Embryonic facial prominence (tissue), 1 donor: Measurements from ENCODE around the gene GTF3C2.
"Not testable (repeated sequence)": the region's sequence is repeated elsewhere in the genome, so short reads cannot be mapped to it uniquely, and the experiment has no call there.

Source experiments
- DNase-seq: peaks from one replicate; pipeline ENCODE4 v3.0.0-alpha.2; 2016; ENCODE audit errors: extremely low spot score

GTF3C2 gene

DNA sequence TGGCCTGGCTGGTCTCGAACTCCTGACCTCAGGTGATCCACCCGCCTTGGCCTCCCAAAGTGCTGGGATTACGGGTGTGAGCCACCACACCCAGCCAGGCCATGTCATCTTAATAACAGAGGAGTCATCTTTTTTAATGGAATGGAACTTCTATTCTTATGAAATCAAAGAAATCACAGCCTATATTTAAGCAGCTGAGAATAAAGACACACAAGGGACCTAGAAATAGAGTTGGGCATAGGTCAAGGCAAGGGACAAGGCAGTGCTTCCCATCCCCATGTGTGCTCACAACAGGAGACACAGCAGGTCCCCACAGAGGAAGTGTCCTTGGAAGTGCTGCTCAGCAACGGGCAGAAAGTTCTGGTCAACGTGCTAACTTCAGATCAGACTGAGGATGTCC is 17.0 kb upstream of the GTF3C2 start:
- no peak for DNase-seq

DNA sequence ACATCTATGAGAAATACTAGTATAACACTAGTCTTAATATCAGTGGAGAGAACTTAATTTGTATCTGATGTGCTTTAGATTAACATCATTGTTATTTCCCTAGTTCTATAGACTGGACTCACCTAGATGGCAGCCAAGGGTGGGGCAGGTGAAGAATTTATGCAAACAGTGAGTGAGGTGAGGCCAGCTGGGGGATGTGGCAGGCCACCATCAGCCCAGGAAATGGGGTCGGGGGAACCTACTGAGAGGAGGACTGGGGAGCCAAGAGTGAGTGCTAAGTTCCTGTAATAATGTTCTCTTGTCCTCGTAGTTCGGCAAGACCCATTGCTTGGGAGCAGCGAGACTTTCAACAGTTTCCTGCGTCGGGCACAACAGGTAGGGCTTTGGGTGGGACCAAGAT is 16.4 kb upstream of the GTF3C2 start:
- DNase-seq = no peak

DNA sequence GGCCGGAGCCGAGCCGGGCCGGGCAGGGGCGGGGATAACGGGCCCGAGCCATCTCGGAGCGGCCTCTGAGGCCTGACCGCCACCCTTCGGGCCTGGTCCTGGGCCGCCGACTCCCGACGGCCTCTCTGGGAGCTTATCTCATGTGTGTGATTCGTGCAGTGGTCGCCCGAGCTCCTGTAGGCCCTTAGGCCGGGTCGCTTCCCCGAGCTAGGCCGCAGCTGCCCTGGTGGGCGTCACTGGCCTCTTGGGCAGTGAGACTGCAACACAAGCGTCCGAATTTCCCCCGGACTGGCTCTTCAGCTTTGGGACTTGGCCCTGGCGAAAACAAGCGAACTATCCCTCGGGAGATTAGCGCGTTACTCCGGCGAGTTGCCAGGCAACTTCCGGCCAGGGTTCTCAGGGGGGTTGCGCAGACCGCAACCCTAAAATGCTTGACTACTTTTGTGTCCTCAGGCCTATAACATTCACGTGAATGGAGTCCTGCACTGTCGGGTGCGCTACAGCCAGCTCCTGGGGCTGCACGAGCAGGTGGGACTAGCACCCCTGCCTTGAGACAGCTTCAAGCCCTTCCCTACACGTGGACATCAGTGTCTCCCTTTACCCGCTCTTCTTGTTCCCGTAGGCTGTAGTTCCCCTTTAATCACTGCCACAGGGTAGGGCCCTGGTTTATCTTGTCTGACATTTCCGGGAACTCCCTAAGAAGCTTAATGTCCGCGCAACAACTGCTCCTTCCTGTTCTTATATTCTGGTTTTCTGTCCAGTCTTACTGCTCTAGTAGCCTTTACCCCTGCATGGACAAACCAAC is 14.5 kb upstream of the GTF3C2 start:
- no peak for DNase-seq

DNA sequence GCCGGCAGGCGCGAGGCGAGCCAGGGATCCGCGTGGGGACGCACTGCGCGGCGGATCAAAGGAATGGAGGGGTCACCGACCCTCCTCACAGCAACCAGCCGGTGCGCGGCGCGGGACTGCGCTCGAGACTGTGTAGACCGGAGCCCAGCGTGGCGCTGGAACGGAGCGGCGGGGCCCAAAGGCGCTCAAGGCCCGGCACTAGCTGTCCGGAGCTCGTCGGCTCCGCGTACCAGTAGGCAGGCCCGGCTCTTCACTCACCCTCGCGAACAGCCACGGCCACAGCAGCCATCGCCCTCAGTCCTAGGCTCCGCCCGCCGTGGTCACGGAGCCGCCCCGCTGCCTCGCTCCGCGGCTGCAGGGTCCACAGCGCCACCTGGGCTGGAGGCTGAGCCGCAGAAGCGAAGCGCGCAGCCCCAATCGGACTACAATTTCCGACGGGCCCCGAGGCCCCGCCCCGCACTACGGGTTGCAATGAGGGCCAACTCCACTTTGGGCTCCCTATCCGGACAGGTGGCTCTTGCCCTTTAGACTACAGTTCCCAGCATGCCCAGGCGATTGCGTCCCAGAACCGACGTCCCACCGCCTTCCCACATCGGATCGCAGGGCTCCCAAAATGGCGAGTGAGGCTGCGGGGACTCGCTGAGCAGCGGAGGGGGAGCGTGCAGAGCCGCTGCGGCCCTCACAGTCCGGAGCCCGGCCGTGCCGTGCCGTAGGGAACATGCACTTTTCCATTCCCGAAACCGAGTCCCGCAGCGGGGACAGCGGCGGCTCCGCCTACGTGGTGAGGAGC is 13.7 kb upstream of the GTF3C2 start, which contains the start of the genes EIF2B4 and SNX17:
Gene EIF2B4 (minus strand): TSS at position 313 of the 790 bp plus-strand sequence. CDS start 24 bp downstream, at position 289.
Gene SNX17 (plus strand): TSS at position 591 of the 790 bp plus-strand sequence. CDS start 128 bp downstream, at position 719.
- DNase-seq = peak; percentile 99

DNA sequence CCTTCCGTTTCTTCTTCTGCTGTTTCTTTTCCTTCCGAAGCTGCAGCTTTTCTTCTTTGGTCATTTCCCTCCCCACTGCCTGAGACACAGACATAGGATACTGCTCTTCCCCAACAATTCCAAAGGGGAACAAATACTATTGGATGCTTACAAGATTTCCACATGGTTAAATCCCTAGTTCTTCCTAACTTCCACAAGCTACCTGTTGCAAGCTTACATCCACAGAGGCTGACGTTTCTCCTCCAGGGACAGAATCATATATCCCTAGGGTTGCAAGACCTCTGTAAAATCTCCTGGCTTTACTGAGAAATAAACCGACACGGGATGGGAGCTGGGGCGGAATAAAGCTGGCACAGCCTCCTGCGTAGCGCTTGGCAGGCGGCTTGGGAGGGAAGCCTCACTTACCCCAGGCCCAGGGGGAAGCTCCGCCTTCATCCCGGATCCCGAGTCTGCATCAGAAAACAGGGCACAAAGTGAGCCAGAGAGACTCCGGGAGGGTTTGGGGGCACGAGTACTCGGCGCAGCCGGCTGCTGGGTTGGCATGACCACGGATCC is 13.0 kb upstream of the GTF3C2 start:
- DNase-seq = no peak

DNA sequence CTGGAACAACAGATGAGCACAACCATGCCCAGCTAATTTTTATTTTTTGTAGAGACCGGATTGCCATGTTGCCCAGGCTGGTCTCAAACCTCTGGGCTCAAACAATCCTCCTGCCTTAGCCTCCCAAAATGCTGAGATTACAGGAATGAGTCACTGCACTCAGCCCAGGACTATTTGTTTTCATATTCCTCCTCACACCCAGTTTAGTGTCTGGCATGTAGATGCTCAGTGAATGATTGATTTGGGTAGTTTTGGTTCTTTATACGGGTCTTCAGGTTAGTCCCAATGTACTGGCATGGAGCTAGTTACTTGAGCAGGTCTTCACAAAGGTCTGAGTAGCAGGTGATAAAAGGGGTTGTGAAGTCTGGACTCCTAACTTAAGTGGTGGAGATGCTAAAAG is 7.4 kb upstream of the GTF3C2 start:
- DNase-seq = no peak

DNA sequence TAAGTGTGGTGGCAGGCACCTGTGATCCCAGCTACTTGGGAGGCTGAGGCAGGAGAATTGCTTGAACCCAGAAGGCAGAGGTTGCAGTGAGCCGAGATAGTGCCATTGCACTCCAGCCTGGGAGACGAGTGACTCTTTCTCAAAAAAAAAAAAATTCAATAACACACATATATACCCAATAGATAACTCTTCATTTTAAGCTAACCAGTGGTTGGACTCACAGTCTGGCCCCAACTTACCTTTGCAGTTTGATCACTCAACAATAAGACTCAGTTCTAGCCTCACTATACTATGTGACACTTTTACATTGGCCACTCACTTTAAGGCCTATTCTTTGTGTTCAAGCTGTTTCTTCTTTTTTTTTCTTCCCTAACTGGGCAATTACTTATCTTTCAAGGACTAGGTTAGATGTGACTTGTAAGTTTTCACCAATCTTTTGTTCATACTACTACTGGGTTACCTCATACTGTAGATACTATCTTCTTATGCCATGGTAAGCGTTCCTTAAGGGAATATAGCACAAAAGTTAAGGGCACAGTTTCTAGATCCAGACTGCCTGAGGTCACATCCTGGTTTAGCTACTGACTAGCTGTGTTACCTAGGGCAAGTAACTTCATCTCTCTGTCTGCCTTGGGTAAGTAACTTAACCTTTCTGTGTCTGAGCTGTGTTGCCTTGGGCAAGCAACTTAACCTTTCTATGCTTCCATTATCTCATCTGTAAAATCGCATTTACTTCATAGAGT is 6.3 kb upstream of the GTF3C2 start:
- no peak for DNase-seq

DNA sequence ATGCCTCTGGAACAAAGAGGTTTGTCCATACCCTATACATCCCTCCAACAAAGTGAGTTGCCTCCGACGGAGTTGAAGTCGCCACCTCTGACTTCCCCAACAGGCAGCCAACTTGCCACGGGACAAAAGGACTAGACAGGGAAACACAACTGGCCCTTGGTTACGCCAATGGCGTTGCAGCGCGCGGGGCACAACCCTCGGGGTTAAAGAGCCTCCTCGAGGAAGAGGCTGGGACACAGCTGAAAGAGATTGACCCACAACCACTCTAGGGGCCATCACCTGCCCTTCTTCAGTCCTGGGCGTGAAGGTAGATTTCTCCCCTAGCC is 545 bp downstream of the GTF3C2 start:
- no peak for DNase-seq

DNA sequence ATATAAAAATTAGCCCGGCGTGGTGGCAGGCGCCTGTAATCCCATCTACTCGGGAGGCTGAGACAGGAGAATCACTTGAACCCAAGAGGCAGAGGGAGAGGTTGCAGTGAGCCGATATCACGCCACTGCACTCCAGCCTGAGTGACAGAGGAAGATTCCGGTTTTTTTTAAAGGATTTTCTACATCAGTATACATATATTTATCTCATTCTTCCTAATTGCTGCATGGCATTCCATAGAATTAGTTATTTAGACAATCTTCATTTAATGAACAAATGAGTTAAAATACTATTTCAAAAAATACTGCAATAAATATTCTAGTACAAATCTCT is 2.0 kb downstream of the GTF3C2 start:
- DNase-seq = no peak

DNA sequence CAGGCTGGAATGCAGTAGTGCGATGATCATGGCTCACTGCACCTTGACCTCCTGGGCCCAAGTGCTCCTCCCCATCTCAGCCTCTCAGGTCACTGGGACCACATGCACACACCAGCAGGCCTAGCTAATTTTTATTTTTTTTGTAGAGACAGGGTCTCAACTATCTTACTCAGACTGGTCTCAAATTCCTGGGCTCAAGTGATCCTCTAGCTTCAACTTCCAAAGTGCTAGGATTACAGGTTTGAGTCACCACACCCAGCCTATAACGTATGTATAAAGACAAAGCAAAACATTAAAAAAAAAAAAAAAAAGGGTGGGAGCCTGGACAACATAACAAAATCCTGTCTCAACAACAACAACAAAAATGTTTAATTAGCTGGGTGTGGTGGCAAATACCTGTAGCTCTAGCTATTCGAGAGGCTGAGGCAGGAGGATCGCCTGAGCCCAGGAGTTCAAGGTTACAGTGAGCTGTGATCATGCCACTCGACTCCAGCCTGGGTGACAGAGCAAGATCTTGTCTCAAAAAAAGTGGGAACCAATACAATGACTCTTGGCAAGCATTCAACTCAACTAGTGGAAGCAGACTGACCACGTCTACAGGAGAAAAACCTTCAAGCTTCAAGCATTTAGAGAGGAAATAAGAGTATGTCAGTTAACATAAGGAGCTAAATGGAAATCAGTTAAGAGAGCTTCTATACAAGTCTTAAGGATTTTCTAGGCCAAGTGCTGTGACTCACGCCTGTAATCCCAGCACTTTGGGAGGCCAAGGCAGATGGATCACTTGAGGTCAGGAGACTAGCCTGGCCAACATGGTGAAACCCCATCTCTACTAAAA is 2.6 kb downstream of the GTF3C2 start:
- DNase-seq = no peak

DNA sequence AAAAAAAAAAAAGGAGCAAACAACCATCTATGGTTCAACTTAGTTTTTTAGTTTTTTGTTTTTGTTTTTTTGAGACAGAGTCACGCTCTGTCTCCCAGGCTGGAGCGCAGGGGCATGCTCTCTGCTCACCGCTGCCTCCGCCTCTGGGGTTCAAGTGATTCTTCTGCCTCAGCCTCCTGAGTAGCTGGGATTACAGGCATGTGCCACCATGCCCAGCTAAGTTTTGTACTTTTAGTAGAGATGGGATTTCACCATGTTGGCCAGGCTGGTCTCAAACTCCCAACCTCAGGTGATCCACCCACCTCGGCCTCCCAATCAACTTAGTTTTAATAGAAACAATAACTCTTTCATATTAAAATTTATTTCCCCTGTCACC is 3.2 kb downstream of the GTF3C2 start:
- DNase-seq = not testable (repeated sequence)

DNA sequence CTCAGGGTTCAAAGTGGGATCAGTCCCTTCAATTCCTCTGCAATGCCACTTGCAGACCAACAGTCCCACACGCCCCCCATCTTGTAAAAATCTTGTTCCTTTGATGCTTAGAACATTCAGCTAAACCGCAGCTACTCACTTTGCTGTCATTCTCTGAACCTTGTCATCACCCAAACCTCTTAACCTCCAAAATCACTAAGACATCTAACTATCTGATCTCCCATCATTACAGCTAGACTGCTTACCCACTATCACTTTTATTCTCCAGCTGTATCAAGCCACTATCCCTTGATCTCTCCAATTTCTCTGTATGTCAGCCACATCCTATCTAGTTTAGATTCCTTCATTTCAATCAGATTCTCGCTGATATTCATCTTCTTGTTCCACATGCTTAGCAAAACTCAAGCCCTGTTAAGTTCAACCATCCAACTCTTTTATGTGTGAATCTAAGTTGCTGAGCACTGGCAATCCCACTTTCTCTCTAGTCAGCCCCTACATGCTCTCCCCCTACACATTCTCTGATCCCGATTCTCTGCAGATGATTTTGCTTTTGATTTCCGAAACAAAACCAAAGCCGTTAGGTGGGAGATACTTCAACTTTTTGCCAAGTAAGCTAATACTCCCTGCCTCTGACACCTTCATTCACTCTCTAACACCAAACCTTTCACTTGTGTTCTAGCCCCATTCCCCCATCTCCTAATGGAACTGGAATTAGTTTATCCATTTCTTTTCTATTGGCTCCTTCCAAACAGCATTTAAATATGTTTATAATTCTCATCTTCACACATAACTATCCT is 4.6 kb downstream of the GTF3C2 start:
- no peak for DNase-seq

DNA sequence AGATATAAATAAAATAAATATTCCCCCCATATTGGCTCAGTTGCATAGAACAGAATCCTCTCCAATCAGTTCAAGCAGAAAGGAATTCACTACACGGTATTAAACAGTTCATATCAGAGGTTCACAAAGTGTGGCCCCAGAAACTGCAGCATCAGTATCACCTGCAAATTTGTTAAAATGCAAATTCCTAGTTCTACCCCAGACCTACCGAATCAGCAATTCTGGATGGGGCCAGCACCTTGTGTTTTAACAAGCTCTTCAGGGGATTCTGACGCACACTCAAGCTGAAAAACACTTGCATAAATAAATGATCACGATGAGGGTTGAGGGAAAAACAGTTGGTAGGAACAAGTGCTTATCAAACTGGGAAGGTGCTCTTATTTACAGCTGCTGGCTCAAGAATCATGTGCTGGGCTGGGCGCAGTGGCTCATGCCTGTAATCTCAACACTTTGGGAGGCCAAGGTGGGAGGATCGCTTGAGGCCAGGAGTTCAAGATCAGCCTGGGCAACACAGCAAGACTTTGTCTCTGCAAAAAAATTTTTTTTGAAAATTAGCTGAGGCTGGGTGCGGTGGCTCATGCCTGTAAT is 6.4 kb downstream of the GTF3C2 start:
- DNase-seq = no peak

DNA sequence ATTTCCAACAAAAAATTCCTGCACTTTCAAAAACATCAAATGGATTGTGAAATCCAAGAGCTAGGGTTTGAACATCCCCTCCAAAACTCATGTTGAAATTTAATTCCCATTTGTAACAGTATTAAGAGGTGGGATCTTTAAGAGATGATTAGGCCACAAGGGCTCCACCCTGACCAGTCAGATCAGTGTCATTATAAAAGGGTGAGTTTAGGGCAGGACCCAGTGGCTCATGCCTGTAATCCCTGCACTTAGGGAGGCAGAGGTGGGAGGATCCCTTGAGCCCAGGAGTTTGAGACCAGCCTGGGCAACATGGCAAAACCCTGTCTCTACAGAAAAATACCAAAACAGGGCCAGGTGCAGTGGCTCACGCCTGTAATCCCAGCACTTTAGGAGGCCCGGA is 8.9 kb downstream of the GTF3C2 start:
- DNase-seq = no peak

DNA sequence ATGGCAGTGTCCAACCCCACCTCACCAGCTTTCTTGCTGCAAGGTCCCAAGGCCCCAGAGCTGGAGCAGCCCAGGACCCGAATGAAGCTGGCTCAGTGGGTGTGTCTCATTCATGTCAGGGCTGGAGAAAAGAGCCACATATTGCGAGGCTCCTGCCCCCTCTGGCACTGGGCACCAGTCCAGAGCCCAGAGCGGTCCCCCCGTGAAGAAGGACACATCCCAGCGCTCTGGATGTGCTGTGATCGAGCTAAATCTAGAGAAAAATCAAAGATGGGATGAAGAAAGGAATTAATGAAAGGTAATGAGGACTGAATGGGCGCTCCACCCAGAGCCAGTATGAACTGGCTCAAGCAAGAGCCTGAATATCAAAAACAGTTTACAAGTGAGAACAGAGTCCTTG is 20.4 kb downstream of the GTF3C2 start:
- DNase-seq = no peak

DNA sequence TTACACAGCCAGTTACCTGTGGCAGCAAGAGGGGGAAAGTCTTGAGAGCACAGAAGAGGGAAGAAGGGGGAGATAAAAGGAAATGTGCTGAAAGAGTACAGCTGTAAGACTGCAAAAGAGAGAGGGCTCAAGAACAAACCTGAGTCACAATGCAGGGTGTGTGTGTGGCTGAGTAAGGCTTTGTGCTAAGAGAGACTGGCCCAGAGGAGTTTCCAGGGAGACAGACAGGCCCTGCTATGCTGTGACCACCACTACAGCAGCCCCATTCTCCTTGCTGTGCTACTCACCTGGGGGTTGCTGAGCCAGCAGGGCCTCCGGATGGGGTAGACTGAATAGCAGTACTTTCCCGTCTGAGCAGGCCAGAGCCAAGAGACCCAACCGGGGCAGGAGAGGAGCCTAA is 21.3 kb downstream of the GTF3C2 start:
- DNase-seq = no peak

DNA sequence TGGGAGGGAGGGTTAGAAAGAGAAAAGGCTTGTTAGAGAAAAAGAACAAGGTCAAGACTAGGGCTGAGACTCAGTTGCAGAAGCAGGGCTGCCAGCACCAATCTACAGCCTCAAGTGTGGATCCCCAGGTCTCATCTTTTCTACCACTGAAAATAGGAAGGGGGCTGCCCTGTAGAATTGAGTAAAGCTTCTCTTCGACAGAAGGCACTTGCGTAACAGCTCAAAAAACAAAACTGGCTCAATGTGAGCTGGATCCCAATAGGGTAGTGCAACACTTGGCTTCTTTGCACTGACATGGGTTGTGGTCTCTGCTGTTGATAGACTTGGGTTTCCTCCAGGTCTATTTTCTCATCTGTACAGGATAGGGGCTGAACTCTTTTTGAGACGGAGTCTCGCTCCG is 31.8 kb downstream of the GTF3C2 start:
- DNase-seq = no peak

DNA sequence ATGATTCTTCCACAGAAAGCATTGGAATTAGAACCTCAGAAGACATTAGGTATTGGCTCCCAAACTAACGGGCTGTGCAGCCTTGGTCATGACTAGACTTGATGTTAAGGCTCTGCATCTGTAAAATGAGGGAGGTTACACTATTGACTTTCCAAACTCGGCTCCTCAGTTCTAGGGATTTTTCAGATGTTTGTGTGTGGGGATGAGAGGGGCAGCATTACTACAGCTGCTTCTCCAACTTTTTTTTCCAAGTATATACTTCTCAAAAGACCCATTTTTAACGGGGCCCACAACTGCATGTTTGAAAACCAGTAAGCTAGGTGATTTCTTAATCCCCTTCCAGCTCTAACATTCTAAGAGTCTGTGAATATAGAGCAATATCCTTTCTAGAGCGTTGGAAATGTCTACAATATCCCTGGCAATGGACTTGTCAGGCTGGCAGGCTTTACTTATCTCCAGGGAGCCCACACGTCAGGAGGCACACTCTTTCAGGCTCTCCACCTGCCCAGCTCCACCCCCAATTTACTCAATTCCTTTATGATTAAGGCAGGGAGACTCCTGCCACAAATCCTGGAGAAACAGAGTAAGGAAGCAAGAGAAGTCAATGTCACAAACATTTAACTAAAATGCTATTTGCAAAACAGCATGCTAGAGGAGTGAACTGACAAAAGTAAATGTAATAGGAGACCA is 32.8 kb downstream of the GTF3C2 start:
- DNase-seq = no peak

DNA sequence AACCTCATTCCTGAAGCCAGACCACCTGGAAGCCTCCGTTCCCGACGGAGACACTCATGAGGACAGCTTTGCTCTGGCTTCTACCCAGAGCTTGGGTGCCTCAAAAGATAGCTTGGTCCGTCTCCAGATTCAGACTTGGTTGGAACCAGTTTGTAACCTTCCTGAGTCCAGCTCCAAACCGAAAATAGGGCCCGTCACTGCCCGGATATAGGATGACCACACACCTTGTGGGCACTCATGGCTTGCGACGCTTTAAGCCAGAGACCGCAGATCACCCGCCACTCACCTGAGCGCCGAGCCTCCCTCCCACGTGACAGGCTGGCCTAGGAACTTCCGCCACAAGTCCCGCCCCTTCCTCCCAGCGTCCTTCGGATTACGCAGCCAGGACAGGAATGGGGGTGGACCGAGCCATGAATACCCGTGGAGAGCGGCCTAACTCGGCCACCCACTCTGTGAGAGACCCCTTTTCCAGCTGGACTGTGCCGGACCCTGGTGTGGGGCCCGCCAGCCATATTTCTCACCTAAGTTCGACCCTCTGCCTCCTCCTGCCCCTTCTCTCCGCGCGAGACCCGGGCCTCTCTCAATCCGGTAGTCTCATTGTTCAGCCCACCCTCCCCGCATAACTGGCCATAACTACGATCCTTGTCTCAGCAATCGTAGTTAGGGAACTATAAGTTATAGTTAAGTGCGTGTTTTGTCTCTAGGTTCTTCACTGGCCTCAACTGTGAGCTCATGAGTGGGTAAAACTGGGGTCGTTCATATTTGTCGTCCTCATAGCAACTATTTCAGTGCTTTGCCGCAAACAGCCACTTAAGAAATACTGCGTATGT is 33.6 kb downstream of the GTF3C2 start, which contains the start of gene MPV17:
Gene MPV17 (minus strand): TSS at position 332 of the 830 bp plus-strand sequence. CDS start 580 bp downstream, outside the sequence.
- peak; percentile 89 for DNase-seq
